Glutamatergic neuron (in vitro differentiated cells): ENCODE data around the gene ZCCHC4. TPM values are rescaled to one million over a fixed set of nuclear protein-coding genes. Genes with fewer than 3 reads are reported as not detected.
"Not testable (repeated sequence)": the region's sequence is repeated elsewhere in the genome, so short reads cannot be mapped to it uniquely, and the experiment has no call there.

Source experiments
- DNase-seq: peaks from one replicate; pipeline ENCODE4 v3.0.0; 2022
- H3K27ac Mint-ChIP-seq: one replicate; pipeline ENCODE4 v1.8.0; 2020; ENCODE audit warnings: mild to moderate bottlenecking, mixed read lengths, inconsistent platforms; ENCODE audit not compliant: unreplicated experiment
- H3K27me3 Mint-ChIP-seq: one replicate; pipeline ENCODE4 v1.8.0; 2020; ENCODE audit warnings: mild to moderate bottlenecking, moderate library complexity, mixed read lengths, inconsistent platforms; ENCODE audit not compliant: unreplicated experiment
- H3K36me3 Mint-ChIP-seq: one replicate; pipeline ENCODE4 v1.8.0; 2020; ENCODE audit warnings: mild to moderate bottlenecking, mixed read lengths, inconsistent platforms; ENCODE audit not compliant: unreplicated experiment
- H3K4me1 Mint-ChIP-seq: one replicate; pipeline ENCODE4 v1.8.0; 2020; ENCODE audit warnings: mild to moderate bottlenecking, low read depth, mixed read lengths, inconsistent platforms; ENCODE audit not compliant: unreplicated experiment
- H3K4me3 Mint-ChIP-seq: one replicate; pipeline ENCODE4 v1.8.0; 2020; ENCODE audit warnings: mild to moderate bottlenecking, mixed read lengths, inconsistent platforms; ENCODE audit not compliant: unreplicated experiment
- H3K9me3 Mint-ChIP-seq: one replicate; pipeline ENCODE4 v1.8.0; 2020; ENCODE audit warnings: mild to moderate bottlenecking, moderate library complexity, mixed read lengths, inconsistent platforms; ENCODE audit not compliant: unreplicated experiment
- total RNA-seq: library from RNA; stranded (reverse); fragmentation: NEBNext Ultra II Directional; extraction: Animal tissue kit (Norgen Biotek cat#: 25700); gene quantifications from one replicate; pipeline ENCODE4 v1.2.1, GENCODE V29; 2021; ENCODE audit not compliant: unreplicated experiment
- TF ChIP-seq, protein P1 (sequence below): fragments of 200-600 bp; sonication (generic); IDR thresholded peaks from one replicate; pipeline ENCODE4 v1.5.0; 2021; ENCODE audit not compliant: partially characterized antibody, unreplicated experiment

Gene ZCCHC4
- total RNA-seq, 1 donor from 2014 or later: 7.4 TPM

DNA sequence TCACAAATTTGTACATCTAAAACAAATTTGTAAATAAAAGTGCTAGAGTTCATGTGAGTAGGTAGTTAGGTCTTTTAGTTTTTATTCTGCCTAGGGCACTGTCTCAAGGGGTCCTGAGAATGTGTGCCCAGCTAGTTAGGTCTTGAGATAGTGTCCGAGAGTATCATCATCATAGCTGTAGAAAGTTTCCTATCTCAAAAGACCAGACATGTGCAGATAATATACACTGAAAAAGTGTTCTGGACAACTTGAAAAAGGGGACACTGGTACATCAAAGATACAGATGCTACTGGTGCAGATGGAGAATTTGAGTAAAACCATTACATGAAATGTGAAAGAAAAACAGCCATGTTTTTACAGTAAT, 1.8 kb upstream of the ZCCHC4 start:
- no peak overlapping the region for H3K27ac Mint-ChIP-seq
- DNase-seq: no peak
- peaks cover 2% of the 10 kb centered on the region for H3K27me3 Mint-ChIP-seq
- H3K4me3 Mint-ChIP-seq: no peak overlapping the region
- TF ChIP-seq, protein P1, sequence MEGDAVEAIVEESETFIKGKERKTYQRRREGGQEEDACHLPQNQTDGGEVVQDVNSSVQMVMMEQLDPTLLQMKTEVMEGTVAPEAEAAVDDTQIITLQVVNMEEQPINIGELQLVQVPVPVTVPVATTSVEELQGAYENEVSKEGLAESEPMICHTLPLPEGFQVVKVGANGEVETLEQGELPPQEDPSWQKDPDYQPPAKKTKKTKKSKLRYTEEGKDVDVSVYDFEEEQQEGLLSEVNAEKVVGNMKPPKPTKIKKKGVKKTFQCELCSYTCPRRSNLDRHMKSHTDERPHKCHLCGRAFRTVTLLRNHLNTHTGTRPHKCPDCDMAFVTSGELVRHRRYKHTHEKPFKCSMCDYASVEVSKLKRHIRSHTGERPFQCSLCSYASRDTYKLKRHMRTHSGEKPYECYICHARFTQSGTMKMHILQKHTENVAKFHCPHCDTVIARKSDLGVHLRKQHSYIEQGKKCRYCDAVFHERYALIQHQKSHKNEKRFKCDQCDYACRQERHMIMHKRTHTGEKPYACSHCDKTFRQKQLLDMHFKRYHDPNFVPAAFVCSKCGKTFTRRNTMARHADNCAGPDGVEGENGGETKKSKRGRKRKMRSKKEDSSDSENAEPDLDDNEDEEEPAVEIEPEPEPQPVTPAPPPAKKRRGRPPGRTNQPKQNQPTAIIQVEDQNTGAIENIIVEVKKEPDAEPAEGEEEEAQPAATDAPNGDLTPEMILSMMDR: no peak
- H3K36me3 Mint-ChIP-seq: no peaks in the 10 kb centered on the region
- H3K4me1 Mint-ChIP-seq: peaks cover 2% of the 10 kb centered on the region
- H3K9me3 Mint-ChIP-seq: peaks cover 3% of the 10 kb centered on the region

DNA sequence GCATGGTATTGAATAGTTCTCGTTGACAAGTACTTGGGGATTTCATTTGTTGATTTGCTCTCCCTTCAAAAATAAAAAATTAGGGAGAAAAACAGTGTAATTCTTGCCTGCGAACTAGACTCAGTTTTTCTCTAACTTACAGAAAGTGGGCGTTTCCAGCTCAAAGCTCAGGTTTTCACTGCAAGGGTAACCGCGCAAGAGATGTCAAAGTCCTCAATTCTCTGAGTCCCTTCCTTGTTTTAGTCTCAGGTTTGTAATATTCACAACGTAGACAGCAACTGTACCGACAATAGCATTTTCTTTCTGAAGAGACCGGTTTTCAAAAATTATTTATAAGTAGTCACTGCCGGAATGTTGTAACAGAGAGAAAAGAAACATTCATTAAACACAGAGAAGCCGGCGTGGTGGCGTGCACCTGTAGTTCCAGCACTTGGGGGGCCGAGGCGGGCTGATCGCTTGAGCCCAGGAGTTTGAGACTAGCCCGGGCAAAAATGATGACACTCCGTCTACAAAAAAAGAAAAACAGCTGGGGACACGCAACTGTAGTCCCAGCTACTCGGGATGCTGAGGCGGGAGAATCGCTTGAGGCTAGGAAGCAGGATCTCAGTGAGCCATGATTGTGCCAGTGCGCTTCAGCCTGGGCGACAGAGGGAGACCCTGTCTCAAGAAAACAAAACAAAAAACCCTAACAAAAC, 774 bp downstream of the ZCCHC4 start:
- H3K36me3 Mint-ChIP-seq: no peaks in the 10 kb centered on the region
- peaks cover 2% of the 10 kb centered on the region for H3K4me1 Mint-ChIP-seq
- TF ChIP-seq, protein P1: no peak
- H3K27ac Mint-ChIP-seq: peak overlapping the region; percentile 92
- no peak for DNase-seq
- peaks cover 2% of the 10 kb centered on the region for H3K9me3 Mint-ChIP-seq
- no peaks in the 10 kb centered on the region for H3K27me3 Mint-ChIP-seq
- H3K4me3 Mint-ChIP-seq: peak overlapping the region; percentile 93

DNA sequence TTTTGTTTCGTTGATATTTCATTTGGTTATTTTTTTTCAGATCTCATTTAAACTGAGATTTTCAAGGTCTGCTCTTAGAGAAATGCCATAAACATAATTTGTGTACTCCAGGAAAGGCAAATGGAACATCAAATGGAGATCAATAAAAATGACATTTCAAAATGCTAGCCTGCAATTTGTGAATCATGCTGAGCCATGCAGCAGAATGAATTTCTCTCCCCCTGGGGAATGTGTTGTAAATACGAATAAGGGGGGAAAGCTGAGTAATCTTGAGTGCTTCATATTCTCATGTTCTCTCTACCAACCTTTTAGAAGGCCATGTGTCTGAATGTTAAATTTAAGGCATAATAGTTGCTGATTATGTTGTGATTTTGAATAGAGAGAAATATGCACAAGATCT, 7.8 kb downstream of the ZCCHC4 start:
- no peak overlapping the region for H3K27ac Mint-ChIP-seq
- no peak overlapping the region for H3K4me3 Mint-ChIP-seq
- TF ChIP-seq, protein P1: no peak
- no peaks in the 10 kb centered on the region for H3K27me3 Mint-ChIP-seq
- no peaks in the 10 kb centered on the region for H3K9me3 Mint-ChIP-seq
- H3K4me1 Mint-ChIP-seq: peaks cover 5% of the 10 kb centered on the region
- DNase-seq: no peak
- no peaks in the 10 kb centered on the region for H3K36me3 Mint-ChIP-seq

DNA sequence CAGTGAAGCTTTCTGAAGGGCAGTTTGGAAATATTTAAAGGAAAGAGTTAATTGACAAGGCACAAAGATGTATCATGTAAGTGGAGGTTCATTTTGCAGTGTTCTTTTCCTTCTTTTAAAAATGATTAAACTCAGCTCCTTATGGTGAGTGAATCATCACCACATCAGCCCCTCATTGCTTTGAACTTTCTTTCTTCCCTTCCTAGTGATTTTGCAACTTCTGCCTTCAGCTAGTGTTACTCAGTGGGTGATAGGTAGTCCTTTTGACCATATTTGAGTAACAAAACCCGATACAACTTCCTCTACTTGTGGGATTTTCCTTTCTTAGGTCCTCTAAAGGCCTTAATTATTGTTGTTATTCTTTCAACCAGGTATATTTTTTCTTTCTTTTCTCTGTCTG, 8.2 kb downstream of the ZCCHC4 start:
- H3K27me3 Mint-ChIP-seq: no peaks in the 10 kb centered on the region
- TF ChIP-seq, protein P1: no peak
- no peak for DNase-seq
- H3K9me3 Mint-ChIP-seq: no peaks in the 10 kb centered on the region
- H3K4me3 Mint-ChIP-seq: no peak overlapping the region
- peaks cover 5% of the 10 kb centered on the region for H3K4me1 Mint-ChIP-seq
- H3K36me3 Mint-ChIP-seq: no peaks in the 10 kb centered on the region
- no peak overlapping the region for H3K27ac Mint-ChIP-seq

DNA sequence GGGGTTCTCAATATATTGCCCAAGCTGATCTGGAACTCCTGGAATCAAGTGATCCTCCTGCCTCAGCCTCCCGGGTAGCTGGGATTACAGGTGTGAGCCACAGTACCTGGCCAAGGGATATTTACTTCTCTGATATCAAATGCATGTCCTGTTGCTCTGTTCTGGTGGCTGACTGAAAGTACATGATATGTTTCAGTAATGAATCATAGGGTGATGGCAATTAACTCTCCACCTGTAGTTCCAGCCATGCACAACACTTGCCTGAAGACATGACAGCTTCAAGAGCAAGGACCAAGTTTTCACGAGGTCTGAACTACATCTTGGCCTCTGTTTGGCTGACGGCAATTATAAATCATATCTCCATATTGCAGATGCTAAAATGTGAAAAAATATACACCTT, 9.1 kb downstream of the ZCCHC4 start:
- Mint-ChIP-seq H3K27me3 (no peaks in the 10 kb centered on the region), H3K36me3 (no peaks in the 10 kb centered on the region)

DNA sequence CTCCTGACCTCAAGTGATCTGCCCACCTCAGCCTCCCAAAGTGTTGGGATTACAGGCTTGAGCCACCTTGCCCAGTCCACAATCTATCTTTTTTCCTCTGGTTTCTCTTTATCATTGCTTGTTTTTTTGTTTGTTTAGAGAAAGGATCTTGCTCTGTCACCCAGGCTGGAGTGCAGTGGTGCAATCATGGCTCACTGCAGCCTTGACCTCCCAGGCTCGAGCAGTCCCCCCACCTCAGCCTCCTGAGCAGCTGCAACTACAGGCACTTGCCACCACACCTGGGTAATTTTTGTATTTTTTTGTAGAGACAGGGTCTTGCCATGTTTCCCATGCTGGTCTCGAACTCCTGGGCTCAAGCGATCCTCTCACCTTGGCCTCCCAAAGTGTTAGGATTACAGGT, 15.9 kb downstream of the ZCCHC4 start:
- not testable (repeated sequence) for H3K36me3 Mint-ChIP-seq, H3K4me1 Mint-ChIP-seq, H3K4me3 Mint-ChIP-seq, H3K9me3 Mint-ChIP-seq, DNase-seq, H3K27ac Mint-ChIP-seq, H3K27me3 Mint-ChIP-seq

More for the DNA sequence above, 9.1 kb downstream of the ZCCHC4 start:
- H3K27ac Mint-ChIP-seq: no peak overlapping the region
- TF ChIP-seq, protein P1: no peak
- H3K9me3 Mint-ChIP-seq: no peaks in the 10 kb centered on the region
- no peak overlapping the region for H3K4me3 Mint-ChIP-seq
- H3K4me1 Mint-ChIP-seq: peaks cover 5% of the 10 kb centered on the region
- no peak for DNase-seq
